GM18498 (cell line): Measurements from ENCODE around the gene SCD5.
A peak's percentile ranks its signal among the peaks of the same experiment; 100 is the strongest.

Experiments
- ATAC-seq: cut with Tn5 transposase; IDR thresholded peaks from one replicate; pipeline ENCODE4 v1.9.1; 2021; ENCODE audit warnings: mild to moderate bottlenecking, moderate library complexity; ENCODE audit not compliant: unreplicated experiment

The SCD5 gene

DNA sequence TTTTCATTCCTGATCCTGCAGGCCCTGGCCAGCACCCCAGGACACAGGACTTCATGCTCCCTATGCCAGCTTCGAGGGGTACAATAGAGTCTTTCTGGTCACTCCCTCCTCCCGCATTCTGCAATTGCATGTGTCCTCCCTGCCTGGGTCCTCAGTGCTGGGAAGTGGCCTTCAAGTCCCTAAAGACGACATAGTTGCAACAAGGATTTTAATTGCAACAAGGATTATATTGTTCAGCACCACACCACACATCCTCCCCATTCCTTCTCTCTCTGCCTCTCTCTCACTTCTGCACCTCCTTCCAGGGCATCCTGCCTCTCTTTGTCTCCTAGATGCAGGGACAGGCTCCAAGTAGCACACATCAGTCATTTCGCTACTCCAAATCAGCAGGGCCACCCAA is 25.5 kb downstream of the SCD5 start:
- no peak for ATAC-seq

GRCh38 chr4:82770607-82771006 is 28.0 kb downstream of the SCD5 start:
- no peak for ATAC-seq

DNA sequence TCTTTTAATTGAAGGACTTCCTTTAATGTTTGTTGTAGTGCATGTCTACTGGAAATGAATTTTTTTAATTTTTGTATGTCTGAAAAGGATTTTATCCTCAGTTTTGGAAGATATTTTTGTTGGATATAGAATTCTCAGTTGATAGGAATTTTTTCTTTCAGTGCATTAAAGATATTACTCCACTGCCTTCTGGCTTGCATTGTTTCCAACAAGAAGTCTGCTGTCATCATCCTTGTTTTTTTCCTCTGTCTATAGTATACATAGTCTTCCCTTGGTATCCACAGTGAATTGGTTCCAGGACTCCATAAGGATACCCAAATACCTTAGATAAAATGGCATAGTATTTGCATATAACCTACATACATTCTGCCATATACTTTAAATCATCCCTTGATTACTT is 33.5 kb downstream of the SCD5 start:
- no peak for ATAC-seq

DNA sequence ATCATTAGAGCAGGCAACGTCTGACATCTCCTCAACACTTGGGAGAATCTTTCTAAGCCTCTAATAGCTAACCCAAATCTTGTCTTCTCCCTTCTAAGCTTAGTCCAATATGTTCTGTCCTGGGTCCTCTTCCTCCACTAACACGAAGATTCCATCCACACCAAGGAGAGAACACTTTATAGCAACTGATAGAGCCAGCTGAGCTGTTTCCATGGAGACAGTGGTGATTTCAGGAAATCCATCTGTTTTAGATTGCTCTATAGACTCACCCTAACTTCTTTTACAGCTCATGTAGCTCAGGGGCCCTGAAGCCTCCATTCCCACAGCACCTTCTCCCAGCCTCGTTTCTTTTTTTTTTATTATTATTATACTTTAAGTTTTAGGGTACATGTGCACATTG is 37.4 kb downstream of the SCD5 start:
- ATAC-seq: no peak

GRCh38 chr4:82758701-82759685 is 39.6 kb downstream of the SCD5 start:
- ATAC-seq: no peak

DNA sequence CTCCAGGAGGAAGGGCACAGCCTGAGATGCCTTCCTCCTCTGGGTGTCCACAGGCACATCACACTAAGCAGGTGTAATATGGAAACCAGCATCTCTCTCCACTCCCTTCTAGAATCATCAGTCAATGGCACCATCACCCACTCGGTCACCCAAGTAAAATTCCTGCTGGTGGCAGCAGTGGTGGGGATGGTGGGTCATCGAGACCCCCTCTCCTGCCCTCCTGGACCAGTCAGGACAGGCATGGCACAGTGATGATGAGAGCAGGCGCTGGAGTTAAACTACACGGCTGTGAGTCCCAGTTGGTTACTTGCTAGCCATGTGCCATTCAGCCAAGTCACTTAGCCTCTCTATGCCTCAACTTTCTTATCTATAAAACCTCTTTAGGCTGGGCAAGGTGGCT is 42.5 kb downstream of the SCD5 start:
- ATAC-seq: no peak

DNA sequence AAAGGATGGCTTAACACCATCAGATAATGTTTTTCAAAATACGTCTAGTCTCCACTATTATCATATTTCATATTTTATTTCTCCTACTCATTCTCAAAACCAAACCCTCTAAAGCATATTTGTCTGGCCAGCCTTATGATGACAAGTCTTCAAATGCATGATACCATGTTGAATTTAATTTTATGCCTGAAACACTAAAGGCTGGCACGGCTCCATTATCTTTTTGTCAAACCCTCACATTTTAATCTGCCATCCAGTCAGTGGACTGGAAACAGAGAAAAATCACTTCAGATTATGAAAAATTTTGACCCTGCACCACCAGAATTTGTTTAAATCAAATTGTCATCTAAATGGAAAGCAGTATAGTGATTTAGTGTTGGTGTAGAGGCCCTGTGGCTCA is 42.9 kb downstream of the SCD5 start:
- no peak for ATAC-seq

- ATAC-seq: no peak
These were observed 44.0 kb downstream of the SCD5 start for GRCh38 chr4:82754513-82755165.

GRCh38 chr4:82753725-82754410 is 44.7 kb downstream of the SCD5 start:
- ATAC-seq: no peak

- ATAC-seq: no peak
These were observed 45.4 kb downstream of the SCD5 start for GRCh38 chr4:82753238-82753637.

DNA sequence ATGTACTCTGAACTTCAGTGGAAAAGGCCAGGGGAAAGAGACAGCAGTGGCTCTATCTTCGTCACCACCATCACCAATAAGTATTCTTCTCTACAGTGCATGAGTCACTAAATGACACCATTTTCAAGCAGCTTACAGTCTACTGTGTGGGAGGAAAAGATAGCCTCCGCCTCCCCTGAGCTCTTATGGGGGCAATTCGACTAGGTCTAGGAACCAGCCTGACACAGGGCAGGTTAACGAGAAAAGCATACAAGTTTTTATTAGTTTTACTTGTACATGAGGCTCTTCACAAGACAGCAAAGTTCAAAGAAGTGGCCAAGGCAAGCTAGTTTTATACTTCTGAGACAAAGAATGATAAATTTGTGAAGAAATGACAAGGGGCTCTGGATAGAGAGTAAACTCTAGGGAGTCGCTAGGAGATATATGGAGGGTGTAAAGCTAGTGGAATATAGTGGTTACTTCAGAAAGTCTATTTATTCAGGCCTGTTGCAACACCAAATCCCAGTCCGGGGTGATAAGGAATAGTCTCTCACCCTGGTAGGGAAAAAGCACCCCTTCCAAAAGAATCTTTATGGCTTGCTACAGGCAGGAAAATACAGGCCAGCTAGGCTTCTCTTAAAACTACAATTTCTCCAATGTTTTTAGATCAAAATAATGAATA is 49.7 kb downstream of the SCD5 start:
- no peak for ATAC-seq

GRCh38 chr4:82747686-82748575 is 50.7 kb downstream of the SCD5 start:
- ATAC-seq: no peak

- ATAC-seq: no peak
These were observed 51.7 kb downstream of the SCD5 start for GRCh38 chr4:82746705-82747574.

DNA sequence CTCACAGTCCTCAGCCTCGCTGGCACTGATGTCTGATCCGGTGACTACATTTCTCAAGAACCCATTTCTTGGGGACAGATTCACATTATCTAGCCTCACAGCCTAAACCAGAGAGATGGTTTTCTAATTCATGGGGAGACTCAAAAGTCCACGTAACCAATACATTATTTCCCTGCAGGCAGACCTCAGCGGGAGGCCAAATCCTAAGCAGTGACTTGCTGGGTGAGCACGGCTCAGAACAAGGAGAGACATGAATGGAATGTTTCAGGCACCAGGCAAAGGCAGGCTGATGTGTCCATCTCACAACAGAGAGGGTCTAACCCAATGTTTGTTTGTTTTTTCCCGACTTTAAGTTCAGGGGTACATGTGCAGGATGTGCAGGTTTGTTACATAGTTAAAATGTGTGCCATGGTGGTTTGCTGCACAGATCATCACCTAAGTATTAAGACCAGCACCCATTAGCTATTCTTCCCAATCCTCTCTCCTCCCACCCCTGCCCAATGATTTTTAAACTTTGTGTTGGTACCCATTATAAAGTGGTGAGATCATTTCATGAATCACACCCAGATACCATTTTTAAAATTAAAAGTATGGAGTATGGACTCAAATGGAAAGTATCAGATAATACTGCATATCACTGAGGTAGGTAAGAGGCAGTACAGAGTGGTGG is 53.3 kb downstream of the SCD5 start:
- ATAC-seq: no peak

GRCh38 chr4:82744284-82744968 is 54.2 kb downstream of the SCD5 start:
- ATAC-seq: no peak

- no peak for ATAC-seq
These were observed 57.4 kb downstream of the SCD5 start for GRCh38 chr4:82741188-82741587.

- peak; percentile 100 for ATAC-seq
These were observed 59.1 kb downstream of the SCD5 start for GRCh38 chr4:82739287-82740190.
